Ascending aorta (tissue), 2 donors: ENCODE data around the gene RGS19. TPM values are rescaled to one million over a fixed set of nuclear protein-coding genes. Genes with fewer than 3 reads are reported as not detected.

Experiments used
- DNase-seq, 2 donors: peaks; one replicate each; pipeline ENCODE4 v3.0.0-alpha.2; 2019; ENCODE audit warnings: low spot score in 2 of 2
- H3K27ac ChIP-seq, 2 donors: fragments of 200-600 bp; sonication (generic); one replicate each; pipeline ENCODE4 v1.5.1; 2016 to 2017; ENCODE audit warnings: mild to moderate bottlenecking in 1 of 2
- H3K27me3 ChIP-seq: fragments of 200-600 bp; sonication (generic); one replicate; pipeline ENCODE4 v1.5.1; 2017
- H3K36me3 ChIP-seq, 2 donors: fragments of 200-600 bp; sonication (generic); one replicate each; pipeline ENCODE4 v1.5.1; 2016
- H3K4me1 ChIP-seq, 2 donors: fragments of 200-600 bp; sonication (generic); one replicate each; pipeline ENCODE4 v1.5.1; 2016 to 2017; ENCODE audit warnings: mild to moderate bottlenecking in 1 of 2
- H3K4me3 ChIP-seq, 2 donors: fragments of 200-600 bp; sonication (generic); one replicate each; pipeline ENCODE4 v1.5.1; 2016 to 2017; ENCODE audit warnings: mild to moderate bottlenecking in 1 of 2
- H3K9me3 ChIP-seq, 2 donors: fragments of 200-600 bp; sonication (generic); one replicate each; pipeline ENCODE4 v1.5.1; 2016
- intact Hi-C: fragments of 100-400 bp; cut with DNase I; formaldehyde crosslinking; loops from one replicate; pipeline ENCODE4 v1.15.1; 2023
- total RNA-seq: library from RNA; depleted of rRNA; stranded (reverse); fragments of >200 nt; gene quantifications from one replicate; pipeline ENCODE4 v1.1.0, GENCODE V29; 2016
- TF ChIP-seq, protein P1 (sequence below), 3 experiments: fragments of 200-600 bp in 2 of 3; fragments of 450-650 bp in 1 of 3; sonication (generic) in 2 of 3; IDR thresholded peaks; one replicate each; pipeline ENCODE4 v1.5.1; 2016 to 2019; ENCODE audit warnings: antibody characterized with exemption in 3 of 3, mild to moderate bottlenecking in 1 of 3, moderate library complexity in 1 of 3

RGS19 gene
- total RNA-seq, 1 donor from 2014 or later = 109 TPM

DNA sequence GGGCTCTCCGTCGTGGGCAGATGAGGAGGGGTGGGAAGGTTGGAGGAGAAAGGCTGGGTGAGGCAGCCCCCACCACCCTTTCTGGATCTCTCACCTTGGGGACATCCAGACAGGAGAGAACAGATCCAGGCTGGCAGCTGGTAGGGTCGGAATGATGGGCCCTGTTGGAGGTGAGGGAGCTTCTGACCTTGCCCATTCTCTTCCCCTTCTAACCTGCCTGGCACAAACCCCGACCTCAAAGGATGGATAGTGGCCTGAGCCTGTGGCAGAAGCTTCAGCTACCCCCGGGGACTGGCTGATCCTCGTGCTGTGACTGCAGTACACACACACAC lies 34.1 kb upstream of the RGS19 start:
- Histone ChIP-seq H3K9me3 (no peaks in the 10 kb centered on the region), H3K36me3 (no peaks in the 10 kb centered on the region), H3K4me1 (no peaks in the 10 kb centered on the region), H3K27me3 (no peaks in the 10 kb centered on the region), H3K27ac (no peak overlapping the region), H3K4me3 (no peak overlapping the region)
- TF ChIP-seq, protein P1, sequence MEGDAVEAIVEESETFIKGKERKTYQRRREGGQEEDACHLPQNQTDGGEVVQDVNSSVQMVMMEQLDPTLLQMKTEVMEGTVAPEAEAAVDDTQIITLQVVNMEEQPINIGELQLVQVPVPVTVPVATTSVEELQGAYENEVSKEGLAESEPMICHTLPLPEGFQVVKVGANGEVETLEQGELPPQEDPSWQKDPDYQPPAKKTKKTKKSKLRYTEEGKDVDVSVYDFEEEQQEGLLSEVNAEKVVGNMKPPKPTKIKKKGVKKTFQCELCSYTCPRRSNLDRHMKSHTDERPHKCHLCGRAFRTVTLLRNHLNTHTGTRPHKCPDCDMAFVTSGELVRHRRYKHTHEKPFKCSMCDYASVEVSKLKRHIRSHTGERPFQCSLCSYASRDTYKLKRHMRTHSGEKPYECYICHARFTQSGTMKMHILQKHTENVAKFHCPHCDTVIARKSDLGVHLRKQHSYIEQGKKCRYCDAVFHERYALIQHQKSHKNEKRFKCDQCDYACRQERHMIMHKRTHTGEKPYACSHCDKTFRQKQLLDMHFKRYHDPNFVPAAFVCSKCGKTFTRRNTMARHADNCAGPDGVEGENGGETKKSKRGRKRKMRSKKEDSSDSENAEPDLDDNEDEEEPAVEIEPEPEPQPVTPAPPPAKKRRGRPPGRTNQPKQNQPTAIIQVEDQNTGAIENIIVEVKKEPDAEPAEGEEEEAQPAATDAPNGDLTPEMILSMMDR (IDR thresholded peaks at IDR 0.05) = no peak
- DNase-seq = no peak
- intact Hi-C loops = no loop called here

DNA sequence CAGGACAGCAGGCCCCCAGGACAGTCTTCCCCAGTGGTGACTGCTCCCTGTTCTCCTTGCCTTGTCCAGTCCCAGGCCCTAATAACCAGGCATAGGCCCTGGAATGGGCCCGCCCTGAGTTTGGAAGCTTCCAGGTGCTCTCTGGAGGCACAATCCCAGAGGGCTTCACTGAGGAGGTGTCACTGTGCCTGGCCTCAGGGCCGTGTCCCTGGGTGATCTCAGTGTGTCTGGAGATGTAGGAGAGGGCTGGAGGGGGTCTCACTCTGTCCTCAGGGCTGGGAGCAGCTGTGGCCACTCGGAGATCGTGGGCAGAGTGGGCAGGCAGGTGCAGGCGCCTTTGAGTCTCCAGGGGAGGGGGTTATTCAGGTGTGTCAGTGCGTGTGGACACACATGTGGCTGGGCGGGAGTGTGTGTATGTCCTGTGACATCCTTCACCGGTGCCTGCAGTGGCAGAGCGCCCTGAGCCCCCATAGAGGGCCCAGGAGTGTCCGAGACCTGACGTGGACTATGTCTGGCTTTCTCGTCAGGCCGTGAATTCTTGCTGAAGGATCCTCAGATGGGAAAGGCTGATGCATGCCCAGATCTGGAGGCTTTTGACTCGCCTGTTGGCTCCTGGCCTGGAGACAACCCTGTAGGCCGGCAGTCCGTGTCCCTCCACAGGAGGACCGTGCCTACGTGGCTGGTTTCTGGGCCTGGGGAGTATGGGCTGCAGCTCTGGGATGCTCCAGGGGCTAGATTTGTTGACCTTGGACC lies 33.5 kb upstream of the RGS19 start:
- DNase-seq = peak in 1 of 2 donors; percentile 1
- Histone ChIP-seq H3K36me3 (no peaks in the 10 kb centered on the region), H3K4me1 (no peaks in the 10 kb centered on the region), H3K9me3 (no peaks in the 10 kb centered on the region), H3K27ac (no peak overlapping the region), H3K27me3 (no peaks in the 10 kb centered on the region), H3K4me3 (no peak overlapping the region)
- intact Hi-C loops = no loop called here
- TF ChIP-seq, protein P1 (IDR thresholded peaks at IDR 0.05) = no peak

DNA sequence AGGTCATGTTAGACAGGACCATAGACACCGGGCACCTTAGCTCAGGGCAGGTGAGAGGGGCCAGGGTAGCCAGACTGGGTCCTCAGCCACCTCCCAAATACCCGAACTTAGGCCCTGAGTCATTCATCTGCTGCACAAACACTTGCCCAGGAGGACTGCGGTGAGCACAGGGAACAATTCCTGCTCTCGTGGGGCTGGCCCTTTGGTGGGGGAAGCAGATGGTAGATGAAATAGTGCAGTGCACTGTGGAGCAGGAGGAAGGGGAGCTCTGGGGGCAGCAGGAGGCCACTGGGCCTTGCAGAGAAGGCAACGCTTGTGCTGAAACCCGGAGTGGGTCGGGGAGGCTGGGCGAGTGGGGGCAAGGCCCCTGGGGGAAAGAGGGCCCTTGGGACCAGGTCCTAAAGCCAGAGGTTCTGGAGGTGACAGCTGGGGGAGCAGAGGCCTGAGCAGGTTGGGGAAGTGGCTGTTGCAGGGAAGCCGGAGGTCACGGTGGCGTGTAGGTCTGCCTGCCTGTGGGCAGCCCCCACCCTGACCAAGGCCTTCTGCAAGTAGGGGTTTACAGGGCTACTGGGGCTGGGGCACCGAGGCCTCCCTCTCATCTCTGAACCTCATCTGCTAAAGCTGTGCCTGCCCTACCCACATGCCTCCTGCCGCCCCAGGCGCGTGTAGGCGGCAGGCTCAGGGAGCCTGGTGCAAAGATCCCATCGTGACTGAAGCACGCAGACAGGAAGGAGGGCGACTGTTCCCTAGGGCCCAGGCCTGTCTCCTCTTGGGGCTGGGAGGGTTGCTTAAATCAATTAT lies 32.7 kb upstream of the RGS19 start:
- Histone ChIP-seq H3K9me3 (no peaks in the 10 kb centered on the region), H3K4me3 (no peak overlapping the region), H3K27ac (no peak overlapping the region), H3K4me1 (no peaks in the 10 kb centered on the region), H3K27me3 (no peaks in the 10 kb centered on the region), H3K36me3 (no peaks in the 10 kb centered on the region)
- TF ChIP-seq, protein P1 (IDR thresholded peaks at IDR 0.05) = no peak
- peak; percentile 2 to 43 for DNase-seq
- intact Hi-C loops = no loop called here

DNA sequence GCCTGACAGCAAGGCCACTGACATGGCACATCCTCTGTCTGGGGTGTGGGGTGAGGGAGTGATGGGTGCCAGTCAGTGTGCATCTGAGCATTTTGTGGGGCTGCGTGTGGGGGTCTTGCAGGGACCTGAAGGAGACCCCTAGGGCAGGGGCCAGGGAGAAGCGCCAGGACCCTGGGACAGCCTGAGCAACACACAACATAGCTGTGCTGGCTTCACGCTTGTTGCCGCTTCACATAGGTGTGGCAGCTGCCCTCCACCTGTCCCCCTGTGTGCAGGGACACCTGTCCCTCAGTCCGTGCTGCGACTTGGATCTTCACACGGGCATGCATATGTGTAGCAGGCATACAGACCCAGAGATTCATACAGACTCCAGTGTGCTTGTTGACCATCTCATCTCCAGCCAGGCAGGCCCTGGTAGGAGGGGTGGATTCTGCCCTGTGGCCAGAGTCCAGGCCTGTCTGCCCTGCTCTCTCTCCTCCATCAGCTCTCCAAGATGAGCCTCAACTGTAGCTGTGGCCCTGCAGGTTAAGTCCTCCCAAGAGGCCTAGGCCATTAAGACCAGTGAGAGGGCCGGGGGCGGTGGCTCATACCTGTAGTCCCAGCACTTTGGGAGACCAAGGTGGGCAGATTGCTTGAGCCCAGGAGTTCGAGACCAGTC lies 31.2 kb upstream of the RGS19 start:
- H3K27ac ChIP-seq = no peak overlapping the region
- no peaks in the 10 kb centered on the region for H3K36me3 ChIP-seq
- peak in 1 of 2 donors; percentile 1 for DNase-seq
- H3K27me3 ChIP-seq = no peaks in the 10 kb centered on the region
- intact Hi-C loops = no loop called here
- H3K9me3 ChIP-seq = no peaks in the 10 kb centered on the region
- H3K4me3 ChIP-seq = no peak overlapping the region
- no peaks in the 10 kb centered on the region for H3K4me1 ChIP-seq
- TF ChIP-seq, protein P1 (IDR thresholded peaks at IDR 0.05) = no peak

DNA sequence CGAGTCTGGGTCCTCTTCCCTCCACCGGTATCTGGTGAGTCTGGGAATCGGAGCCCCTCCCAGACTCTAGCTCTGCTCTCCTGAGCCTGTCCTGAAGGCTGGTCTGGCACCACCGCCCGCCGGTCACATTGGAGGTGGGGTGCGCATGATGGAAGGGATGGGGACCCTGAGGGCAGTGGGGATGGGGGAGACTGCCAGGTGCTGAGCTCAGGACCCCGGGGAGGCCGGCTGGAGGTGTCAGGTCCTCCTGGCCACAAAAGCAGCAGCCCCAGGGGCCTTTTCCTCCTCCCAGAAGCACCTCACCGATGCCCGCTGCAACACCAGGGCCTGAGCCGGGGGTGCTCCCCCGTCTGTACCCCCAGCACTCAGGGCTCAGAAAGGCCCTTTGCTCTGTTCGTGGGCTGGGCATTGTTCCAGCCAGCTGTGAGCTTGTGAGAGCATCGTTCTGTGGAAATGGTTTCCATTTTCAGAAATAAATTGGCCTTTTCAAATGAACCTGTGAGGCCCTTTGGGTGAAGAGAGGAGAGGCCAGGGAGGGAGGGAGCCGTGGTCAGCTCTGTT lies 30.6 kb upstream of the RGS19 start:
- TF ChIP-seq, protein P1 (IDR thresholded peaks at IDR 0.05) = no peak
- intact Hi-C loops = no loop called here
- Histone ChIP-seq H3K36me3 (no peaks in the 10 kb centered on the region), H3K4me1 (no peaks in the 10 kb centered on the region), H3K27ac (no peak overlapping the region), H3K27me3 (no peaks in the 10 kb centered on the region), H3K4me3 (no peak overlapping the region), H3K9me3 (no peaks in the 10 kb centered on the region)
- peak in 1 of 2 donors; percentile 48 for DNase-seq
